Natural killer cell treated with Interleukin-12 subunit alpha and Interleukin-12 subunit beta and Interleukin-15 and Interleukin-18, amount 100 ng/mL, for 72 hours (primary cell): ENCODE measurements around the gene DDR1. TPM values are rescaled to one million over a fixed set of nuclear protein-coding genes. Genes with fewer than 3 reads are reported as not detected.

Source experiments
- total RNA-seq, 2 donors: library from RNA; stranded (reverse); gene quantifications; one replicate each; pipeline ENCODE4 v1.2.3, GENCODE V29; 2022

Gene DDR1
- total RNA-seq, 2 donors from 2014 or later = 2.9 to 7.4 TPM

Other genes starting within 250 kb of the DDR1 start
- 10 to 100 TPM; 29.6 to 32.5 TPM for gene C6orf136, start 237.4 kb upstream of the DDR1 start, total RNA-seq
- 10 to 100 TPM; 50.7 to 64.2 TPM for gene DHX16, start 211.5 kb upstream of the DDR1 start, total RNA-seq
- 100 to 1,000 TPM; 168 to 271 TPM for gene PPP1R18, start 197.9 kb upstream of the DDR1 start, total RNA-seq
- gene NRM, start 193.5 kb upstream of the DDR1 start, total RNA-seq = 10 to 100 TPM; 11.7 to 24.2 TPM
- 100 to 1,000 TPM in 1 of 2 donors, 10 to 100 TPM in 1; 64.1 to 118 TPM for gene MDC1, start 167.2 kb upstream of the DDR1 start, total RNA-seq
- 1,000 to 10,000 TPM in 1 of 2 donors, 100 to 1,000 TPM in 1; 938 to 1,043 TPM for gene TUBB, start 164.2 kb upstream of the DDR1 start, total RNA-seq
- gene FLOT1, start 141.8 kb upstream of the DDR1 start, total RNA-seq = 100 to 1,000 TPM; 219 to 319 TPM
- 100 to 1,000 TPM; 128 to 346 TPM for gene IER3, start 140.0 kb upstream of the DDR1 start, total RNA-seq
- gene GTF2H4, start 23.7 kb downstream of the DDR1 start, total RNA-seq = 10 to 100 TPM; 29.4 to 49.5 TPM
- 10 to 100 TPM; 47.2 to 90.5 TPM for gene VARS2, start 29.7 kb downstream of the DDR1 start, total RNA-seq
- gene SFTA2, start 47.7 kb downstream of the DDR1 start, total RNA-seq = not detected
- not detected for gene MUCL3, start 56.5 kb downstream of the DDR1 start, total RNA-seq
- not detected for gene MUC21, start 99.2 kb downstream of the DDR1 start, total RNA-seq
- not detected for gene MUC22, start 126.0 kb downstream of the DDR1 start, total RNA-seq
- gene C6orf15, start 228.1 kb downstream of the DDR1 start, total RNA-seq = not detected
- not detected for gene PSORS1C1, start 230.3 kb downstream of the DDR1 start, total RNA-seq
- not detected for gene CDSN, start 235.9 kb downstream of the DDR1 start, total RNA-seq